LNCaP clone FGC (cell line): Measurements from ENCODE around the gene ACBD6.

ENCODE experiments used
- DNase-seq: peaks from one replicate; pipeline ENCODE4 v3.0.0-alpha.2; 2011; ENCODE audit warnings: low read depth
- H3K4me3 ChIP-seq: 2 replicates; pipeline ENCODE4 v1.5.1; 2011; ENCODE audit warnings: mild to moderate bottlenecking, low read depth, low read length, control low read depth
- TF ChIP-seq, protein P1 (sequence below): IDR thresholded peaks from 2 replicates; pipeline ENCODE4 v1.5.1; 2012; ENCODE audit warnings: mild to moderate bottlenecking; ENCODE audit not compliant: control insufficient read depth, insufficient read depth; ENCODE audit errors: extremely low read depth

Gene ACBD6

DNA sequence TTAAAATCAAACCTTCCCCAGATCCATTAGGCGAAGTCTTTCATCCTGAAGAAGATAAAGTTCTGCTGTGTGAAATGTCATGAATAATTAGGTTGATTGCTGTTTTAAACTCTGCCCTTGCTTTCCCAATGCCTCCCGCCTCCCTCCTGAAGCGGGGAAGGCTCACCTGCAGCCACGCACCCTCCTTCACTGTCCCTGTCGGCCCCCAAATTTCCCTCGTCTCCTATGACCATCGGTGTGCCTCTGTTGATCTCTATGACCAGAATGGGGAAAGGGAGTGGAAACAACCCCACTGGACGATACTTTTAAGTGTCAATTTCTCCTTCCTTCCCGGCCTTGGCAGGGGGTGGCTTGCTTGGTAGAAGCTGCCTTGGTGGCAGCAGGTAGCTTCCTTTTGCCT, 237.2 kb downstream of the ACBD6 start:
- no peak overlapping the region for H3K4me3 ChIP-seq
- TF ChIP-seq, protein P1, sequence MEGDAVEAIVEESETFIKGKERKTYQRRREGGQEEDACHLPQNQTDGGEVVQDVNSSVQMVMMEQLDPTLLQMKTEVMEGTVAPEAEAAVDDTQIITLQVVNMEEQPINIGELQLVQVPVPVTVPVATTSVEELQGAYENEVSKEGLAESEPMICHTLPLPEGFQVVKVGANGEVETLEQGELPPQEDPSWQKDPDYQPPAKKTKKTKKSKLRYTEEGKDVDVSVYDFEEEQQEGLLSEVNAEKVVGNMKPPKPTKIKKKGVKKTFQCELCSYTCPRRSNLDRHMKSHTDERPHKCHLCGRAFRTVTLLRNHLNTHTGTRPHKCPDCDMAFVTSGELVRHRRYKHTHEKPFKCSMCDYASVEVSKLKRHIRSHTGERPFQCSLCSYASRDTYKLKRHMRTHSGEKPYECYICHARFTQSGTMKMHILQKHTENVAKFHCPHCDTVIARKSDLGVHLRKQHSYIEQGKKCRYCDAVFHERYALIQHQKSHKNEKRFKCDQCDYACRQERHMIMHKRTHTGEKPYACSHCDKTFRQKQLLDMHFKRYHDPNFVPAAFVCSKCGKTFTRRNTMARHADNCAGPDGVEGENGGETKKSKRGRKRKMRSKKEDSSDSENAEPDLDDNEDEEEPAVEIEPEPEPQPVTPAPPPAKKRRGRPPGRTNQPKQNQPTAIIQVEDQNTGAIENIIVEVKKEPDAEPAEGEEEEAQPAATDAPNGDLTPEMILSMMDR = no peak
- no peak for DNase-seq

- TF ChIP-seq, protein P1 = no peak
Observed at GRCh38 chr1:180264595-180264994, 237.8 kb downstream of the ACBD6 start.

GRCh38 chr1:180262628-180263488, 239.5 kb downstream of the ACBD6 start:
- H3K4me3 ChIP-seq = no peak overlapping the region
- no peak for DNase-seq
- TF ChIP-seq, protein P1 = no peak

More at GRCh38 chr1:180264595-180264994, 237.8 kb downstream of the ACBD6 start:
- DNase-seq = no peak
- no peak overlapping the region for H3K4me3 ChIP-seq

GRCh38 chr1:180261524-180262155, 240.7 kb downstream of the ACBD6 start:
- no peak overlapping the region for H3K4me3 ChIP-seq
- TF ChIP-seq, protein P1 = no peak

GRCh38 chr1:180261030-180261429, 241.3 kb downstream of the ACBD6 start:
- no peak for DNase-seq
- H3K4me3 ChIP-seq = no peak overlapping the region
- TF ChIP-seq, protein P1 = no peak

More at GRCh38 chr1:180261524-180262155, 240.7 kb downstream of the ACBD6 start:
- no peak for DNase-seq

GRCh38 chr1:180260541-180260940, 241.8 kb downstream of the ACBD6 start:
- H3K4me3 ChIP-seq = no peak overlapping the region
- TF ChIP-seq, protein P1 = no peak
- no peak for DNase-seq
